Measurements from ENCODE around the gene MRRF.
"Not testable (repeated sequence)": the region's sequence is repeated elsewhere in the genome, so short reads cannot be mapped to it uniquely, and the experiment has no call there.

Gene MRRF

GRCh38 chr9:122355336-122355875 lies 90.7 kb downstream of the MRRF start:
- no peak for TF ChIP-seq CTCF (IDR thresholded peaks at IDR 0.05; ENCODE audit: insufficient read depth, low read length, poor library complexity, severe bottlenecking)
- Histone ChIP-seq H3K36me3 (ENCODE audit: control insufficient read depth, insufficient read depth, low read length) (no peaks in the 10 kb centered on the region), H3K27me3 (replicated peaks; ENCODE audit: control insufficient read depth, insufficient read depth, low read length) (no peaks in the 10 kb centered on the region), H3K4me3 (replicated peaks; ENCODE audit: low read depth, low read length) (no peak overlapping the region)
- no peak for DNase-seq (ENCODE audit: extremely low read depth, insufficient read length)

- no peak for DNase-seq (ENCODE audit: extremely low read depth, insufficient read length)
- Histone ChIP-seq H3K27me3 (replicated peaks; ENCODE audit: control insufficient read depth, insufficient read depth, low read length) (no peaks in the 10 kb centered on the region), H3K4me3 (replicated peaks; ENCODE audit: low read depth, low read length) (no peak overlapping the region), H3K36me3 (ENCODE audit: control insufficient read depth, insufficient read depth, low read length) (no peaks in the 10 kb centered on the region)
- TF ChIP-seq CTCF (IDR thresholded peaks at IDR 0.05; ENCODE audit: insufficient read depth, low read length, poor library complexity, severe bottlenecking) = peak; percentile 30
Observed at GRCh38 chr9:122356627-122357026, 91.9 kb downstream of the MRRF start.

GRCh38 chr9:122360891-122361290 lies 96.2 kb downstream of the MRRF start:
- no peak for TF ChIP-seq CTCF (IDR thresholded peaks at IDR 0.05; ENCODE audit: insufficient read depth, low read length, poor library complexity, severe bottlenecking)
- Histone ChIP-seq H3K4me3 (replicated peaks; ENCODE audit: low read depth, low read length) (no peak overlapping the region), H3K36me3 (ENCODE audit: control insufficient read depth, insufficient read depth, low read length) (no peaks in the 10 kb centered on the region), H3K27me3 (replicated peaks; ENCODE audit: control insufficient read depth, insufficient read depth, low read length) (no peaks in the 10 kb centered on the region)
- DNase-seq (ENCODE audit: extremely low read depth, insufficient read length) = no peak

GRCh38 chr9:122363131-122363530 lies 98.4 kb downstream of the MRRF start:
- not testable (repeated sequence) for DNase-seq (ENCODE audit: extremely low read depth, insufficient read length); H3K27me3 ChIP-seq (replicated peaks; ENCODE audit: control insufficient read depth, insufficient read depth, low read length); H3K4me3 ChIP-seq (replicated peaks; ENCODE audit: low read depth, low read length); H3K36me3 ChIP-seq (ENCODE audit: control insufficient read depth, insufficient read depth, low read length)

GRCh38 chr9:122364117-122364782 lies 99.6 kb downstream of the MRRF start:
- H3K27me3 ChIP-seq (replicated peaks; ENCODE audit: control insufficient read depth, insufficient read depth, low read length) = no peaks in the 10 kb centered on the region
- H3K4me3 ChIP-seq (replicated peaks; ENCODE audit: low read depth, low read length) = no peak overlapping the region
- H3K36me3 ChIP-seq (ENCODE audit: control insufficient read depth, insufficient read depth, low read length) = no peaks in the 10 kb centered on the region
- DNase-seq (ENCODE audit: extremely low read depth, insufficient read length) = no peak
- TF ChIP-seq CTCF (IDR thresholded peaks at IDR 0.05; ENCODE audit: insufficient read depth, low read length, poor library complexity, severe bottlenecking) = no peak

- no peak for DNase-seq (ENCODE audit: extremely low read depth, insufficient read length)
- H3K27me3 ChIP-seq (replicated peaks; ENCODE audit: control insufficient read depth, insufficient read depth, low read length) = no peaks in the 10 kb centered on the region
- no peak overlapping the region for H3K4me3 ChIP-seq (replicated peaks; ENCODE audit: low read depth, low read length)
- TF ChIP-seq CTCF (IDR thresholded peaks at IDR 0.05; ENCODE audit: insufficient read depth, low read length, poor library complexity, severe bottlenecking) = no peak
- H3K36me3 ChIP-seq (ENCODE audit: control insufficient read depth, insufficient read depth, low read length) = no peaks in the 10 kb centered on the region
Observed at GRCh38 chr9:122364783-122365150, 100.1 kb downstream of the MRRF start.

Measured in GM06990 (cell line).